Activated naive CD4-positive, alpha-beta T cell treated with anti-CD3 and anti-CD28 coated beads, Interleukin-2, amount 50 U/mL, for 16 hours (primary cell): ENCODE data around the gene SLC7A6OS.

Experiments
- DNase-seq: peaks from one replicate; pipeline ENCODE4 v3.0.0-alpha.2; 2020

Gene SLC7A6OS

GRCh38 chr16:68343137-68343536 is 32.4 kb upstream of the SLC7A6OS start:
- no peak for DNase-seq

GRCh38 chr16:68342620-68343019 is 31.9 kb upstream of the SLC7A6OS start:
- DNase-seq: no peak

GRCh38 chr16:68339214-68339613 is 28.5 kb upstream of the SLC7A6OS start:
- no peak for DNase-seq

- no peak for DNase-seq
Measured at GRCh38 chr16:68338326-68339119, 27.8 kb upstream of the SLC7A6OS start.

- no peak for DNase-seq
Measured at GRCh38 chr16:68335175-68335574, 24.4 kb upstream of the SLC7A6OS start.

GRCh38 chr16:68332411-68333121 is 21.8 kb upstream of the SLC7A6OS start:
- no peak for DNase-seq

GRCh38 chr16:68331879-68332410 is 21.2 kb upstream of the SLC7A6OS start:
- DNase-seq: no peak

GRCh38 chr16:68328860-68329390 is 18.2 kb upstream of the SLC7A6OS start:
- no peak for DNase-seq

- peak; percentile 74 for DNase-seq
Measured at GRCh38 chr16:68328151-68328859, 17.6 kb upstream of the SLC7A6OS start.

- no peak for DNase-seq
Measured at GRCh38 chr16:68324780-68325357, 14.1 kb upstream of the SLC7A6OS start.

GRCh38 chr16:68324336-68324735 is 13.6 kb upstream of the SLC7A6OS start:
- no peak for DNase-seq

- DNase-seq: peak; percentile 24
Measured at GRCh38 chr16:68319185-68319908, 8.6 kb upstream of the SLC7A6OS start.

- no peak for DNase-seq
Measured at GRCh38 chr16:68313116-68313515, 2.4 kb upstream of the SLC7A6OS start.

- DNase-seq: peak; percentile 14
Measured at GRCh38 chr16:68310437-68310773, 341 bp downstream of the SLC7A6OS start.

- DNase-seq: no peak
Measured at GRCh38 chr16:68309799-68310198, 947 bp downstream of the SLC7A6OS start.

GRCh38 chr16:68306633-68307032 is 4.1 kb downstream of the SLC7A6OS start:
- no peak for DNase-seq

GRCh38 chr16:68300734-68301459 is 9.8 kb downstream of the SLC7A6OS start:
- DNase-seq: no peak

GRCh38 chr16:68299571-68300453 is 10.9 kb downstream of the SLC7A6OS start:
- no peak for DNase-seq

- DNase-seq: no peak
Measured at GRCh38 chr16:68298907-68299561, 11.7 kb downstream of the SLC7A6OS start.

GRCh38 chr16:68298312-68298711 is 12.4 kb downstream of the SLC7A6OS start:
- no peak for DNase-seq
